Lower leg skin (tissue), 4 donors: ENCODE results near the gene ATG4B. TPM values are rescaled to one million over a fixed set of nuclear protein-coding genes. Genes with fewer than 3 reads are reported as not detected.

Source experiments
- DNase-seq, 2 donors: peaks; one replicate each; pipeline ENCODE4 v3.0.0-alpha.2; 2019; ENCODE audit warnings: low spot score in 2 of 2
- H3K4me3 ChIP-seq: fragments of 200-600 bp; sonication (generic); 2 replicates; pipeline ENCODE4 v1.5.1; 2017; ENCODE audit warnings: mild to moderate bottlenecking, low read depth; ENCODE audit not compliant: poor library complexity, severe bottlenecking
- CTCF ChIP-seq, 3 donors: fragments of 450-650 bp; IDR thresholded peaks; one replicate each; pipeline ENCODE4 v1.5.1; 2016; ENCODE audit warnings: antibody characterized with exemption in 3 of 3, mild to moderate bottlenecking in 3 of 3, moderate library complexity in 2 of 3
- POLR2A ChIP-seq, 2 donors: fragments of 450-650 bp; IDR thresholded peaks; one replicate each; pipeline ENCODE4 v1.6.1; 2016 to 2017; ENCODE audit warnings: antibody characterized with exemption in 2 of 2, mild to moderate bottlenecking in 1 of 2, moderate library complexity in 1 of 2
- WGBS, 2 donors: methylation state at CpG; one replicate each; pipeline ENCODE4 v1.1.5; 2018; 5-methylcytosine and 5-hydroxymethylcytosine counted together
- intact Hi-C: fragments of 100-400 bp; cut with DNase I; formaldehyde crosslinking; loops from one replicate; pipeline ENCODE4 v1.15.0; 2023; ENCODE audit warnings: low total_unique reads
- total RNA-seq, 4 donors: library from RNA; depleted of rRNA; stranded (reverse); fragments of >200 nt; gene quantifications; one replicate each; pipeline ENCODE4 v1.1.0, GENCODE V29; 2016

ATG4B gene
- total RNA-seq, 4 donors from 2014 or later: 48.4 to 86.2 (median 63.3) TPM

- DNase-seq: no peak
- intact Hi-C loops: no loop called here
- no peak overlapping the region for H3K4me3 ChIP-seq
- TF ChIP-seq CTCF (IDR thresholded peaks at IDR 0.05) (no peak), POLR2A (IDR thresholded peaks at IDR 0.05) (no peak)
- WGBS, 2 donors: 90 to 93% methylated on average over 17 to 19 of the region's 19 CpGs
These were observed 82.6 kb downstream of the ATG4B start for GRCh38 chr2:241720099-241720498.

- intact Hi-C loops: no loop called here
- TF ChIP-seq CTCF (IDR thresholded peaks at IDR 0.05): no peak
- no peak for TF ChIP-seq POLR2A (IDR thresholded peaks at IDR 0.05)
- 72 to 91% methylated on average over 5 to 11 of the region's 15 CpGs for WGBS, 2 donors
- no peak for DNase-seq
- no peak overlapping the region for H3K4me3 ChIP-seq
These were observed 83.1 kb downstream of the ATG4B start for GRCh38 chr2:241720560-241720959.

- no peak overlapping the region for H3K4me3 ChIP-seq
- intact Hi-C loops: no loop called here
- WGBS, 2 donors: 83 to 88% methylated on average over 12 of the region's 12 CpGs
- TF ChIP-seq CTCF (IDR thresholded peaks at IDR 0.05): no peak
- TF ChIP-seq POLR2A (IDR thresholded peaks at IDR 0.05): no peak
- no peak for DNase-seq
These were observed 84.4 kb downstream of the ATG4B start for GRCh38 chr2:241721852-241722251.

- TF ChIP-seq POLR2A (IDR thresholded peaks at IDR 0.05) (no peak), CTCF (IDR thresholded peaks at IDR 0.05) (no peak)
- H3K4me3 ChIP-seq: no peak overlapping the region
- intact Hi-C loops: no loop called here
- 97% methylated on average over 19 to 21 of the region's 21 CpGs for WGBS, 2 donors
- DNase-seq: no peak
These were observed 85.5 kb downstream of the ATG4B start for GRCh38 chr2:241722896-241723454.

Other genes with a start within 250 kb of the ATG4B start
- gene STK25, start 129.1 kb upstream of the ATG4B start, total RNA-seq: 100 to 1,000 TPM; 137 to 315 (median 188) TPM
- gene BOK, start 78.9 kb upstream of the ATG4B start, total RNA-seq: 10 to 100 TPM; 44.2 to 59.9 (median 54.7) TPM
- 10 to 100 TPM; 52.4 to 60.7 (median 58.3) TPM for gene THAP4, start 535 bp upstream of the ATG4B start, total RNA-seq
- 10 to 100 TPM in 3 of 4 donors, 1 to 10 TPM in 1; 6.6 to 16.2 (median 12.0) TPM for gene DTYMK, start 49.1 kb downstream of the ATG4B start, total RNA-seq
- gene ING5, start 64.3 kb downstream of the ATG4B start, total RNA-seq: 10 to 100 TPM; 31.6 to 73.9 (median 35.7) TPM
- gene D2HGDH, start 96.9 kb downstream of the ATG4B start, total RNA-seq: 10 to 100 TPM; 34.8 to 65.1 (median 48.2) TPM
- 1 to 10 TPM in 1 of 4 donors, under 1 TPM in 3; 0.34 to 4.7 (median 0.54) TPM for gene GAL3ST2, start 139.1 kb downstream of the ATG4B start, total RNA-seq
- gene NEU4, start 171.5 kb downstream of the ATG4B start, total RNA-seq: under 1 TPM in 1 of 4 donors, not detected in 3; 0.15 TPM
- gene PDCD1, start 221.2 kb downstream of the ATG4B start, total RNA-seq: 1 to 10 TPM in 1 of 4 donors, under 1 TPM in 2, not detected in 1; 0.42 to 1.3 (median 0.86) TPM
- gene RTP5, start 232.0 kb downstream of the ATG4B start, total RNA-seq: under 1 TPM in 2 of 4 donors, not detected in 2; 0.10 to 0.23 TPM